GF-D8 (cell line): ENCODE data around the gene KCTD16.

ENCODE experiments used
- DNase-seq: peaks from one replicate; lab custom pipeline; 2025; lab: John Stamatoyannopoulos, UW

Gene KCTD16

GRCh38 chr5:144170276-144171024, at the start of gene KCTD16, which contains the start of gene YIPF5:
Gene KCTD16 (plus strand): TSS chr5:144170873.
Gene YIPF5 (minus strand): TSS chr5:144170659. CDS start chr5:144169955, 704 bp downstream.
- DNase-seq: peak; percentile 95

- DNase-seq: no peak
Measured at GRCh38 chr5:144121577-144121976, 49.1 kb upstream of the KCTD16 start.

DNA sequence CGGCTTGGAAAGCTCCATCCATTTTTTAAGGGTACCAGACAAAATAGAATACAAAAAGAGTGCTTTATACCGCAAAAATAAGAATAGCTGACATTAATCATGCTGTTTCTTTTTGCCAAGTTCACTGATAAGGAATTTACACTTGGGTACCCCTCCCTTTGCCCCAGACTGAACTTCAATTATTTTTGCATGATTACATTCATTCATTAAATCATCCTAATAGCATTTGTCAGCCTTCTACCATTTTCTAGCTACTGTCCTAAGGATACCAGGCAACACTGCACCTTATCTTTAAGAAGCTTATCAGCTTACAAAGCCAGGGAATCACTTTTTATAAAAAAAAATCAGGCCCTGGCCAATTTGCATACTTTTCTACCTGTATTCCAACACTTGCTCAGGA, 48.6 kb upstream of the KCTD16 start:
- DNase-seq: no peak

- DNase-seq: no peak
Measured at GRCh38 chr5:144122641-144123040, 48.0 kb upstream of the KCTD16 start.

DNA sequence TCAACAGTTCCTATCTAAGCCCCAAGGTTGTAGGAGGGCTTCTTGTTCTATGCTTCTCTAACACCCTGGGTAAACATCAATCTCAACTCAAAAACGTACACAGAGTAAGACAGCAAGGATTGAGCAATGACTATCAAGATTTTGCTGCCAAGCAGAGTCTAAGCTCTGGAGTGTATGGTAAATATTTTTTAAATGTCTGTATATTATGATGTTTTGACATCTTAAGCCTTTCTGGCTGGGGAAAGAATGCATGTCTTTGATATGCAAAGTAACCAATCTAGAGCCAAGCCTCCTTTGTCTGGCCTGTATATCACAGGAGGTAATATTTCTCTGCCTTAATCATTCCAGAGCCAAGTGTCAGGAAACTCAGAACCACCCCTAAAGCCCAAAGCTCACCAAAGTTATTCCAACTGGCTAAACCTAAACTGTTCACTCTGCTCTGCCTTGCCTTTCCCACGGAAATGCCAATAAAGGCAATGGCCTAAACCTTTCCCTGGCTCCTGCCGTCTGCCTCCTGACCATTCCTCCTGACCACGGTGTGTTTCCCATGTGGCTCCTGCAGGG, 45.4 kb upstream of the KCTD16 start:
- DNase-seq: no peak

- DNase-seq: no peak
Measured at GRCh38 chr5:144126707-144127106, 44.0 kb upstream of the KCTD16 start.

DNA sequence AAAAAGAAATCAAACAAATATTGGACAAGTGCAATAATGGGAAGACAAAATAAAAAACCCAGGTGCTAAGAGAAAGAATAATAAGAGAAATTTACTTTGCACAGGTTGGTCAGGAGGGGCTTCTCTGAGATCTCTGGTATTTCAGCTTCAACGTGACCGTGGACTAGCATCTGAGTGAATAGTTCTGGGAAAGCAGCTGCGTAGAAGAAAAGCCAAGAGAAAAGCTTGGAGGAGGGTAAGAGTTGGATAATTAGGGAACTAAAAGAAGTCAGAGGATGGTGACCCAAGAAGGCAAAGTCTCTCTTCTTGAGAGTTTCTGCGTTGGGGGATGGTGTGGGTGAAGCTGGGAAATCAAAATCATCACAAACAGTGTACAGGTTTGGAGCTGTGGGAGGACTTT, 41.8 kb upstream of the KCTD16 start:
- DNase-seq: no peak

GRCh38 chr5:144130306-144130705, 40.4 kb upstream of the KCTD16 start:
- DNase-seq: no peak

- peak; percentile 89 for DNase-seq
Measured at GRCh38 chr5:144131261-144131660, 39.4 kb upstream of the KCTD16 start.

DNA sequence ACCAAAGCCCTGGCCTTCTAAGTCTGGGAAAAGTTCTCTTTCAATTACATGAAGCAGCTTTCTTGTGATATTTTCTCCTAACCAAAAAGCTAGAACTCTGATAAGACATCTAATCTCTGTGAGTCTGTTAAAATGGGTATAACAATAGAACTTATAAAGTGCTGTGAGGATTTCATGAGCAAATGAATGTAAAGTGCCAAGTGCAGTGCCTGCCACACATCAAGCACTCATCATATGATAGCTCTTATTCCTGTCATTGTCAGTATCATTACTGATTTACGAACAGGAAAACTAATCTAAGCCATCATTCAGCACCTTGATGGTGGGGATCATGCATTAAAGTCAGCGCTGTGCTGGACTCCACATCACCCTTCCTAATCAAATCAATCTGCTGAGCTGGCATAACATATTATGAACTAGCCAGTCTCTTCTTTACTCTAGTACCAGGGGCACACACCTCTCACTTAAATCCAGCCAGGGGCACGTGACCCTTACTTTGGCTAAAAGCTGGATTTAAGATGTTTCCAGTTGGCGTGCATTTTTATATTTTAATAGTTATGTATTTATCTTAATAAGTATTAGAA, 37.5 kb upstream of the KCTD16 start:
- DNase-seq: no peak

GRCh38 chr5:144134194-144134826, 36.4 kb upstream of the KCTD16 start:
- no peak for DNase-seq

DNA sequence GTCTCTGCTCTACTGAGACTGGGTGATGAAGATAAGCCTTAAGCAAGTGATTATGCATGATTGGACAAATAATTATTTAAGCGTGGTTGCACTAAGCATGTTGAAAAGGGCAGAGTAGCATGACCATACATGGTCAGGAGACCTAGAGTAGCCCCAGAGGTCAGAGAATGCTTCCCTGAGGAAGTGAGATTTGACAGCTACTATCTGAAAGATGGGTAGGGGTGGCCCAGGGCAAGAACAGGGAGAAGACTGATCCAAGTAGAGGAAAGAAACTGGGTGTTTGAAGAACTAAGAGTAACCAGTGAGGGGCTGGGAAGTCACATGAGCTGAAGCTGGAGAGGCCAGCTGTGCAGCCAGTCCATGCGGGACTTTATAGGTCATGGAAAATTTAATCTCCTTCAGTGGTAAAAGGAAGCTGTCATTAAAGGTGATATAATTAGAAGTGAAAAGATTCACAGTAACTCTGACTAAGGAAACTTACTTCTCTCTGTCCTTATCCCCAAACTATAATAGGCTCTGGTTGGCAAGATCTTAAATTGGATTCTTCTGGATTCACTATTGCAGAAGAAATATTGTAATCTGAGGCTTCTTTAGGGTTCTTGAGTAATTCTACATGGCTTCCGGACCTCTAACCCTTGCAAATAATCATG, 35.4 kb upstream of the KCTD16 start:
- DNase-seq: peak; percentile 86

- no peak for DNase-seq
Measured at GRCh38 chr5:144139586-144139985, 31.1 kb upstream of the KCTD16 start.

GRCh38 chr5:144141585-144141984, 29.1 kb upstream of the KCTD16 start:
- no peak for DNase-seq

GRCh38 chr5:144142139-144142823, 28.4 kb upstream of the KCTD16 start:
- DNase-seq: peak; percentile 56

- DNase-seq: no peak
Measured at GRCh38 chr5:144142824-144143162, 27.9 kb upstream of the KCTD16 start.

- DNase-seq: no peak
Measured at GRCh38 chr5:144143625-144144024, 27.0 kb upstream of the KCTD16 start.

- no peak for DNase-seq
Measured at GRCh38 chr5:144144956-144145751, 25.5 kb upstream of the KCTD16 start.

DNA sequence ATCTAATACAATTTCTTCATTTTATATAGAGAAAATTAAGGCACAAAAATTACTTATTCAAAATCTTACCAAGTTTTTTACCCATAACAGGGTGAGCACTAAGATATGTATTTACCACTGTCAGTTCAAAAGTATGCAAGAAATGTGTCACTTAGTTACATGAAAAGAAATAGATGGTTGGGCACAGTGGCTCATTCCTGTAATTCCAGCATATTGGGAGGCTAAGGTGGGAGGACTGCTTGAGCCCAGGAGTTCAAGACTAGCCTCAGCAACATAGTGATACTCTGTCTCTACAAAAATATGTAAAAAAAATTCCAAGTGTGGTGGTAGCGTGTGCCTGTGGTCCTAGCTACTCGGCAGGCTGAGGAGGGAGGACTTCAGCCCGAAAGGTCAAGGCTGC, 19.6 kb upstream of the KCTD16 start:
- DNase-seq: no peak

GRCh38 chr5:144156767-144157171, 13.9 kb upstream of the KCTD16 start:
- no peak for DNase-seq

GRCh38 chr5:144162686-144163085, 8.0 kb upstream of the KCTD16 start:
- no peak for DNase-seq
